ENCODE data around the gene ZBED3.
A peak's percentile ranks its signal among the peaks of the same experiment; 100 is the strongest.
"Not testable (repeated sequence)": the region's sequence is repeated elsewhere in the genome, so short reads cannot be mapped to it uniquely, and the experiment has no call there.

Gene ZBED3, protein sequence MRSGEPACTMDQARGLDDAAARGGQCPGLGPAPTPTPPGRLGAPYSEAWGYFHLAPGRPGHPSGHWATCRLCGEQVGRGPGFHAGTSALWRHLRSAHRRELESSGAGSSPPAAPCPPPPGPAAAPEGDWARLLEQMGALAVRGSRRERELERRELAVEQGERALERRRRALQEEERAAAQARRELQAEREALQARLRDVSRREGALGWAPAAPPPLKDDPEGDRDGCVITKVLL

DNA sequence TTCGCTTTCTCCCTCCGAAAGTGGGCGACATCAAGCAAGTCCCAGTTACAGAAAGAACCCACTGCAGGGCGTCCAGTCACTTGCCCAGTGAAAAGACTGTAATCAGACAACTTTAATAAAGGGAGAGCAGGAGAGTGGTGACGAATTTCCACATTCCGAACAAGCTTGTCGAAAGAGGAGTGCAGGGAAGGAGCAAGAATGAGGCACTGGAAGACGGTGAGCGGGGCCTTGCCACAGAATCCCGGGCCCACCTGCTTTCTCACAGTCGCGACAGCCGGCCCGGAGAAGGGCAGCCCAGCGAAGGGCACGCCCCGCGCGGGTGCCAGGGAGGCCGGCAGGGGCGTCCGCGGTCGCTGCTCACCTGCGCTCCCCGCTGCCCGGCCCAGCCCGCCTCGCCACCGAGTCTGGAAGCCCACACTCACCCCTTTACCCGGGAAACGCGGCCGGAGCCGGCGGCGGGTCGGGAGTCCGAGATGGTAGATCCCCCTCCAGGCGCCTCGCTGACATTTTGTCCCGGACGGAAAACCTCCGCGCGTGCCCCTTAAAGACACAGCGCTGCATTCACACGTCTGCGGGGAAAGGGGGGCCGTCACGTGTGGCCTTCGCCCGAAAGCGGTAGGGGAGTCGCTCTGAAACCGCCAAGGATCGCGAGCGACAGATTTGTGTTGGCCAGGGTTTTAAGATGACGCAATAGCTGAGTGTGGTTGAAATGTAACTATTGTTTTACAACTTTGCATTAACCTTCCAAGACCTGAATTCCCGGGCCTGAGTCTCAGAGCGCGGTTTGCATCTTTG lies at the start of gene ZBED3:
ZBED3 (minus strand) TSS at position 597 of the 795 bp plus-strand sequence. CDS start 9,407 bp downstream, outside the sequence.
- DNase-seq (ENCODE audit: low spot score), result peak; percentile 89

DNA sequence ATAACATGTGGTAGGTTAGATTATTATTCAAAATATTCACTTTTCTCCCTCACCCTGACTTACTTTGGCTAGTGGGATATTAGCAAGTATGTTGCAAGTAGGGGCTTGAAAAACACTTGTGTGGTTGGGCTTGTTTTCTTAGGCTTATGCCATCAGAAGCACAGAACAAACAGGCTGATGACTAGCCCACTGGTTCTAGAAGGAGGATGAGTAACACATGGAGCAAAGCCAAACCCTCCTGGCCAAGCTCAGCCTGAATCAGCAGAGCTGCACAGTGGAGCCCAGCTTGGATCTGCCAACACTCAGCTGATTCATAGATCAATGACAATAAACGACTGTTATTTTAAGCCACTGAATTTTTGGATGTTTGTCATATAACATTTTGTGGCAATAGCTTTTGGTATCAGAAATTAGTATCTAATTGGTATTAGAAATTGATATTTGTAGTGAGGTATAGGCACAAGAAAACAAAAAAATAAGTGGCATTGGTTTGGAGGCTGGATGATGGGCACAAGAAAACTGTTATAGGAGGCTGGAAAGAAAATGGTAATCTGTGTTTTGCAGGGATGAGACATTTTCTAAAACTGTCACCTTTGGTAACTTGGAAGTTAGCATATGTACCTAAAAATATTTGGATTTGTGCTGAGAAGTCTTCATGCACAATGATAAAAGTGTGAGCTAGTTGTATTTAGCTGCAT lies 46.1 kb upstream of the ZBED3 start:
- peak; percentile 92 for DNase-seq (ENCODE audit: low spot score)

DNA sequence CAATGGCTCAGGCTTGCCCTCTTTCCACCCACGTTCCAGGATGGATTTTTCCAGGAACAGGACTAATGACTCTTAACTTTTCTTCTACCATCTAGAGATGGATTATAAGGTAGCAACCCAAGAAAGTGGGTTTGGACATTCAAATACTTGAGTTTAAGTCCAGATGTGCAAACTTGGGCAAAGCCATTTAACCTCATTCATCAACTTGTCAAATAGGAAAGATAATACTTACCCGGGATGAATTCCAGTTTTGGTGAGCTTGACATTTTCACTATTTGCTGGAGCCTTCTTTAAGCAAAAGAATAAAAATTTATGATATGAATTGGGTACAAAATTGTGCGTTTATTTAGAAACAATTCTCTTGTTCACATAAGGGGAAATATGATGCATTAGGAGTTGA lies 44.3 kb upstream of the ZBED3 start:
- no peak for DNase-seq (ENCODE audit: low spot score)

DNA sequence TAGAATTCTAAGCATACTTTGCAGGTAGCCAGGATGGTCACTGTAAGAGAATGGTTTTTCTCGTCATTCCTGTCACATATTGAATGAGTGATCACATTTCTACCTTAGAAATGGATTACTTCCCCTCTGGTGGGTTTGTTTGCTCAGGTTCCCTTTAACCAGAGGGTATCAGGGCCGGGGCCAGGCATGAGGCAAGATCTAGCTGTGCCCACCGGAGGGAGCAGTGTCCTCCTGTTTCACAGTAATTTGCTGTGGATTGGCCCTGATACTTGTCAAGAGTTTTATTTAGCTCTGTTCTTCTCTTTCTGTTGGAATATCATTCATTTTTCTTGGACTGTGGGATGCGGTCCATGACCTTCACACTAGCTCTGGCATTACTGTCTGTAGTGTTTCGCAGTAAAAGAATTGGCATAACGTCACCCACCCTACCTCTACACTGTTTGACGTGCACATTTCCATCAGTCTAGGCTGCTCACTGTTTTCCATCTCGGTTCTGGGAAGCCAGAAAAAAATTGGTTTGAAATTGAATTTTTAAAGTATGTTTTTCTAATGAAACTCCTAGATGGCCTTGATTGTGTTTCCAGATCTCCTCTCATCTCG lies 42.4 kb upstream of the ZBED3 start:
- peak; percentile 41 for DNase-seq (ENCODE audit: low spot score)

DNA sequence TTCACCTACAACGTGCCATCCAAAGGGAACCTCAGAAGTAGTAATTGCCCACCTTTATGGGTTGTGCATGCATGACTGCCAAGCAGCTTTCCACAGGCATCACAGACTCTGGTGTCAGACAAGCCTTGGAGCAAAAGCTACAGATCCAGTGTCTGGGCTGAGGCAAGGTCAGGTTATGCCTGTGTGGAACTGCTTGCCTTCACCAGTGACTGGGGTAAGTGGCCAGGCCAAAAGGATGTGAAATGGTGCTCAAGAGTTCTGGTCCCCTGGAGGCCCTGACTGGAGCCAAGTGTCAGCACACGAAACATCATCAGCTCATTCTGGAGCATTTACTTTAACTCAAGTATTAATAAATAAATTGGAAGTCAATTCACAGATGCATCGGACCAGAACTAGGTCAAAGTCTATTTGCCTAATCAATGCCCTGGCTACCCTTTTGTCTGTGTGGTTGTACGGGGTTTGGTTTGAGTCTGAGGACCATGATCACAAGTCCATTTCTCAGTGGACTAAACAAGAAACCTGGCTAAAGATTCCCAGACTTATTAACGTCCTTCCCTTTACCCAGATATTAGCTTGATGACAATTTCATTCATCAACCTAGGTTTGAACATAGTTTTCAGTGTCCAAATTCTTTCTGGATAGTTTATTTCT lies 41.5 kb upstream of the ZBED3 start:
- DNase-seq (ENCODE audit: low spot score), result no peak

DNA sequence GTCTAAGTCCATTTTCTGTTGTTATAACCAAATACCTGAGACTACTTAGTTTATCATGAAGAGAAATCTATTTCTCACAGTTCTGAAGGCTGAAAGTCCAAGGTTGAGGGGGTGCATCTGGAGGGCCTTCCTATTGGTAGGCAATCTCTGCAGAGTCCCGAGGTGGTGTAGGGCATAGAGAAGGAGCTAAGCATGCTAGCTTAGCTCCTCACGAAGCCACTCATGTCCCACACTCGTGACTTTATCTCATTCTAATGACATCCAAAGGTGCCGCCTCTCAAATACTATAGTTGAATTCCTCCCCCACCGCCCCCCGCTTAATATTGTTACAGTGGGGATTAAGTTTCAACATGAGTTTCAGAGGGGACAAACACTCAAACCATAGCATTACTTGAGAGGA lies 36.0 kb upstream of the ZBED3 start:
- no peak for DNase-seq (ENCODE audit: low spot score)

DNA sequence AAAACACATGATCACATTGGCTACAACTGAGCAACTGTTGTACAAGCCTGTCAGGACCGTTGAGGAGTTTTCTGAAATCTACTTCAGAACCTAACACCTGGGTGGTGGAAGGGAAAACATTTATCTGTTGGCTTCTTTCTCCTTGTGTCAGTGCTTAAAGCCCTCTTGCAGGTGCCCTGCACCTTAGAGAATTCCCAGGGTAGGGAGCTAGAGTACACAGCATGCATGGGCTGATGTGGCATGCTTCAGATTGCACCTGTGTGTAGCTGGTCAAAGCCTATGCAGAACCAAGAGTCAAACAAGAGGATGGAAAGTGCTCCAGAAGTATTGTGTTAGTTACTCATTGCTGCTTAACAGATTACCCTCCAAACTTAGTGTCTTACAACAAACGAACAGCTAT lies 33.6 kb upstream of the ZBED3 start:
- no peak for DNase-seq (ENCODE audit: low spot score)

DNA sequence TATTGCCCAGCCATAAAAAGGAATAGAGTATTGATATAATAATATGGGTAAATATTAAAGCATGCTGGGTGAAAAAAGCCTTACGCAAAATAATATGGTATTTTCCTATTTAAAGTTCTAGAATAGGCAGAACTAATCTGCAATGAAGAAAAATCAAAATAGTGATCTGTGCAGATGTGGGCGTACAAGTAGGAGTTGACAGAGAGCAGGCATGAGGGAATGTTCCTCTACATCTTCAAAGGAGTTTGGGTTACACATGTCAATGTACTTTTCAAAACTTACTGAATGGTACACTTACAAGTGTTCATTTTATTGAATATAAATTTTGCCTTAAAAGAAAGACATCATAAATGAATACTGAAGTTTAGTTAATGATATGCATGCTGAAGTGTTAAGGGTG lies 33.0 kb upstream of the ZBED3 start:
- DNase-seq (ENCODE audit: low spot score), result no peak

DNA sequence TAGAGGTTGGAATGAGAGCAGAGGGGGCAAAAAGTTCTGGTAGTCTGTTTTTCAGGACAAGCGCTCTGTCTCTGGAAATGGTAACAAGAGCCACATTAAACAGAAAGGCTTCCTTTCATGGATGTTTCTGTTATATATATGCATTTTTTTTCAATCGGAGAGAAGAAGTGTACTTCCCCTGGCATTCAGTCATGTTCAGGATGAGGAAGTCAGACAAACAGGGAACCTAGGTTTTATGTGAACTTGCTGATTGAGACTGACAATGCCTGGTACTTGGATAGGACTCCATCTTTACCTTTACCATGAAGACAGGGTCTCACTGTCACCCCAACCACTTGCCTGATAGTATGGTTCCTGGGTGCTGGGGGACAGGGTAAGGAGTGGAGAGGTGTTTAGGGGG lies 30.1 kb upstream of the ZBED3 start:
- no peak for DNase-seq (ENCODE audit: low spot score)

DNA sequence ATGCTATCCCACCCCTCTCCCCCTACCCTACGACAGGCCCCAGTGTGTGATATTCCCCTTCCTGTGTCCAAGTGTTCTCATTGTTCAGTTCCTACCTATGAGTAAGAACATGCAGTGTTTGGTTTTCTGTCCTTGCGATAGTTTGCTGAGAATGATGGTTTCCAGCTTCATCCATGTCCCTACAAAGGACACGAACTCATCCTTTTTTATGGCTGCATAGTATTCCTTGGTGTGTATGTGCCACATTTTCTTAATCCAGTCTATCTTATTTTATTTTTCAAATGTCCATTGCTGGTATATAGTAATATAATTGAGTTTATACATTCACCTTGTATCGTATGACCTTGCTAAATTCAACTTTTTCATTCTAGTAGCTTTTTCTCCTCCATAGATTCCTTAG lies 19.9 kb upstream of the ZBED3 start:
- not testable (repeated sequence) for DNase-seq (ENCODE audit: low spot score)

DNA sequence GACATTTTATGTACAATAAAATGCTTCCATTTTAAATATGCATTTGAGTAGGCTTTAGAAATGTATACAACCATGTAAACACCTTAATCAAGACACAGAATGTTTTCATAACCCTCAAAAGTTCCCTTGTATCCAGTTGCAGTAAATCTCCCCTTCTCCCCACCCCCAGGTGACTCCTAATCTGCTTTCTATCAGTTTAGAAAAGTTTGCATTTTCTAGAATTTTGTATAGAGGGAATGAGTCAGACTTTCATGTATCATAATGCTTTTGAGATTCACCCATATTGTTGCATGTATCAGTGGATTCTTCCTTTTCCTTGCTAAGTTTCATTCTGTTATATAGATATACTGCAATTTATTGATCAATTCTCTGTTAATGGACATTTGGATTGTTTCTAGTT lies 17.7 kb upstream of the ZBED3 start:
- DNase-seq (ENCODE audit: low spot score), result no peak

DNA sequence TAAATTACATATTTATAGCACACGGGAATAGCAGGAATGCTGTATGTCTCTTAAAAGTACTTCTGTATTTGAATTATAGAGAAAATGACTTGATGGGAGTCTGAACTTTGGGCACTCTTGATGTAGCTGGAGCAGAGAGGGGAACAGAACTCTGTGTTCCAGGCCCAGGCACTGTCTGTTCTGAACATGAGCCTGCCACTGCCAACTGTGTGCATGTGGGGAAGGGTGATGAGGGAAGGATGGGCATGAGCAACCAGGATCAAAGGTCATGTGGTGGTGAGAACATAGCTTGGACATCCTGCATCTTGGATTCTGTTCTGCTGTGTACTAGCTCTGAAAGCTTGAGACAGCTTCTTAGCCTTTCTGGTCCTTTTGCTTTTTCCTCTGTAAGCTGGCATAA lies 16.4 kb upstream of the ZBED3 start:
- DNase-seq (ENCODE audit: low spot score), result no peak

DNA sequence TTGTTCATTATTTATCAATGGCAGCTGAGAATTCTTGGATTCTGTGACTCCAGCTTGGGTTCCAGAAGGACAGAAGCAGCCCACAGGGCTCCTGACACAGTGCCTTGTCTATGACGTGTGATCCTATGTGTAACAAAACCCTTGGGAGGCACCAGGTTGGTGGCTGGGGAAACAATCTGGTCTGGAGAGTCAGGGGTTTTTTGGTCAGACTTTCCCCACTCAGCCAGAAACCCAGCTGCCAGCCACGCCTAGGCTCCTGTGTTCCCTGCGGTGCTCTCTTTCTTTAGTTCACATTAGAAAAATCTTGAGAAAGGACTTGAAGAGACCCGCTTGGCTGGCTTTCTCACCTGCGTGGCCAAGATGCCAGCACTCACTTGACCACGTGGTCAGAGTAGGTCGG lies 15.5 kb upstream of the ZBED3 start:
- no peak for DNase-seq (ENCODE audit: low spot score)

DNA sequence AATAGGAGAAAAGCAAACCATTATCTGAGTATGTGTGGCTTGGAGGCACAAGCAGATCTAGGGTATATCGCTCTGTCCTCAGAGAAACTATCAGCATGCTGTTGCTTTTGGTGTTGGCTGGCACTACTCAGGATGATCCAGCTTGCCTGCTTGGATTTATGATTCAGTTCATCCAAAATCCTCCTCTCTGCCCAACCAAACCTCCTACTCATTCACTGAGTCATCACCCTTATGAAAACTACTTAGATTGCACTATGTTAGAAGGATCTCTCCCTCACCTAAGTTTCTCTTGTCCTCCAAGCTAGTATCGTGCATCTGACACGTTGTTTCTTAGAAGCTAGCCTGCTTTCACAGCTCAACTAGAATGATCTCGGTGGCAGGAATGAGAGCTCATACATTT lies 14.2 kb upstream of the ZBED3 start:
- peak; percentile 68 for DNase-seq (ENCODE audit: low spot score)

DNA sequence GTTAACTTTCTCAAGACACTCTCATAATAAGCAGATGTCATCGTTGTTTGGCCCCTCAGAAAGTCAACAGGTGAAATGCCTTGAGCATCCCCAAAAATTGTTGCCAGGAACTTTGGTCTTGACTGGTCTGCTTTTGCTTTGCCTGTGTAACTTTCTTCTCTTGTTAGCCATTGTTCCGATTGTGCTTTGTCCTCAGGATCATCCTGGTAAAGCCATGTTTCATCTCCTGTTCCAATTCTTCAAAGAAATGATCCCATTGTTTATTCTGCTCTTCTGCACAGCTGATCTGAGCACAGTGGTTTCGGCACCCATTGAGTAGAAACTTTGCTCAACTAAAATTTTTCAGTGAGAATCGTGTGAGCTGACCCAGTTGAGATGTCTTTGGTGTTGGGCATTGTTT lies 8.1 kb upstream of the ZBED3 start:
- DNase-seq (ENCODE audit: low spot score), result no peak

DNA sequence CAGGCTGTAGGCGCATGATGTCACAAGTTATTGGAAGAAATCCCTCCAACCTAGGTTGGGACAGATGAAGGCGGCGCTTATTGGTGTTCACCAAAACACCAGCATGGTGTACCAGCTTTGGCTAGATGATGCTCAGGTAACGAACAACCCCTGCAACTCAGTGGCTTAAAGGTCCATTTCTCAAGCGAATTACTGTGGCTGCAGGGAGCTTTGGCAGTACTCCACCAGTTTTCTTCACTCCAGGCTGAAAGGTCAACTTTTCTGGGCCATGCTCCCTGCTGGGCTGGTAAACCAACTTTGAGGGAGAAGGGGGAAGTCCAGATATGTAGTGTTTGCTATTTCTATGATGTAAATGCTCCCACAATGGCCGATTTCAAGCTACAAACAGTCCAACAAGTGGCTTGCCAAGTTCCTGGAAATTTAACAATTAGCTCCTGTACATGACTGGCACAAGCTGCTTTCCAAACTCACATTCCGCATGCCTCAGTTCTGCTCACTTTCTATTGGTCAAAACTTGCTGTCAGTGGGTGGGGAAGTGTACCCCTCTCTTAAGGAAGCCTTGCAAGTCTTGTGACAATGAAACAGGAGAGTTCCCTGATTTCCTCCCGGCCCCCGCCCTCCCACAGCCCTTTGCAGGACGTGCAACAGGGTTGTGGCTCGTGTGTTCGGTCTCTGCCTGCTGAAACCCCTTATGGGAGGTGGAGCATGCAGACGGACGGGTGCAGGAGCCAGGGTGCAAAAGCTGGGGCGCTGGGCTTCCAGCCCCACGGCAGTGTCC lies 588 bp upstream of the ZBED3 start:
- DNase-seq (ENCODE audit: low spot score), result peak; percentile 41

DNA sequence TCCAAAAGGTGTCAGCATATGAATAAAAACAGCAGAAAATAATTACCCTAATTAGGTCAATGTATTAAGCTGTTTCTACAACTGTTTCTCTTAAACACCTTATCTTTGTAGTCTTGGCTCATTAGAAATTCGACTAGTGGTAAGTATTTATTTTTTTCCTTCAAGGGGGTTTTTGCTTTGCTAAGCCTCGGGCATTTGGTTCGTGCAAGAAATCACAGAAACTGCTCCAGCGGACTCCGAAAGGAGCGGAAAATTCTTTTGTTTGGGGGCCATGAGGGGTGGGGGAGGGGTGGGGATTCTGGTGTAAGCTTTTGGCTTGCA lies 757 bp downstream of the ZBED3 start:
- DNase-seq (ENCODE audit: low spot score), result no peak

DNA sequence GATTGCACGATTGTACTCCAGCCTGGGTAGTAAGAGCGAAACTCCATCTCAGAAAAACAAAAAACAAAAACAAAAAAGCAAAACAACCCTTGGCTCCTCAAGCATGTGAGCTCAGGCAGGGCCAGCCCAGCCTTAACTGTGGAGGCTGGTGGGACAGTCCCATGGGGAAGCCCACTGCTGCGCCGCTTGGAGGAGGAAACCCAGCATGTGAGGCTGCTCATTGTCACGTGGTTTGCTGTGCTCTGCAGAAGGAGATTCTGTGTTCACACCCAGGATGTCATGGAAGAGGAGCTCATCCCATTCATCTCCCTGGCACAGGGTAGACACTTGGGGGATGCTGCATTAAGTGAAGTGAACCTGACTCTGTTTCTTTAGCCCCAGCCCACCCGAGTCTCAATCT lies 4.0 kb downstream of the ZBED3 start:
- no peak for DNase-seq (ENCODE audit: low spot score)

DNA sequence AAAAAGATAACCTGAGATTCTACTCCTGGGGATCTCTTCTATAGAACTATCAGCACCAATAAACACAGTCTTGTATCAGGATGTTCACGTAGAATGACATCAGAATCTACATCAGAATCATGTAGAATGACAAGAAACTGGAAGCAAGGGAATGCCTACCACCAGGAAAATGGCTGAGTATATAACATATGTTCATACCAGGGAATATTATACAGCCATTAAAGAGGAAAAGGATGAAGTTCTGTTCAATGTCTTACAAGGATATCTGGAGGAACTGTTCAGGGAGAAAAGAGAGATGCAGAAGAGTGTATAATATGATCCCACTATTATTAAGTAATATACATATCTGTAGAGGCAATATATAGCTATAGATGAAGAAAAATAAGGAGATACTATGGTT lies 4.8 kb downstream of the ZBED3 start:
- DNase-seq (ENCODE audit: low spot score), result no peak

DNA sequence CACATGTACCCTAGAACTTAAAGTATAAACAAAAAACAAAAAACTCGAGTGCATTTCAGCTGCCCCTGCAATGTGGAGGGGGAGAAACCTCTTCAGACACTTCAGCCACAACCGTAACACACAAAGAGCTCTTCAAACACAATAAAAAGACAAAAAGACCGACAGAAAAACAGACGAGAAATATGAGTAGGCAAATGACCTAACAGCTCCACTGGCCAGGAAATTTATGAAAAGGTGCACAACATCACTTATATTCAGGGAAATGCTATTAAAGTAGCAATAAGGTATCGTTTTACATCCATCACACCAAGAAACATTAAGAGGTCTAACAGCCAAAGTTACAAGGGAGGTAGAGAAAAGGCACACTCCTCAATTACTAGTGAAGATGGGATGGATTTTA lies 6.2 kb downstream of the ZBED3 start:
- no peak for DNase-seq (ENCODE audit: low spot score)

DNA sequence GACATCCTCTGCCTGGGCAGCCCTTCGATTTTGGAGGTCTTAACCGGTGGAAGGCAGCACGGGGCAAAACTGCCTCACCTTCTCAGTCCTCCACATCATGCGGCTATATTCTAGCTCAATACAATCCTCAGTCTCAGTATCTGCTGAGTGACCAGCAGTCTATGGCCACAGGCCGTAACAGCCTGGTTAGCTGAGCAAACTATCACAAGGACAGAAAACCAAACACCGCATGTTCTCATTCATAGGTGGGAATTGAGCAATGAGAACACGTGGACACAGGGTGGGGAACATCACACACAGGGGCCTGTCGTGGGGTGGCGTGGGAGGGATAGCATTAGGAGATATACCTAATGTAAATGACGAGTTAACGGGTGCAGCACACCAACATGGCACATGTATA lies 6.6 kb downstream of the ZBED3 start:
- DNase-seq (ENCODE audit: low spot score), result not testable (repeated sequence)

DNA sequence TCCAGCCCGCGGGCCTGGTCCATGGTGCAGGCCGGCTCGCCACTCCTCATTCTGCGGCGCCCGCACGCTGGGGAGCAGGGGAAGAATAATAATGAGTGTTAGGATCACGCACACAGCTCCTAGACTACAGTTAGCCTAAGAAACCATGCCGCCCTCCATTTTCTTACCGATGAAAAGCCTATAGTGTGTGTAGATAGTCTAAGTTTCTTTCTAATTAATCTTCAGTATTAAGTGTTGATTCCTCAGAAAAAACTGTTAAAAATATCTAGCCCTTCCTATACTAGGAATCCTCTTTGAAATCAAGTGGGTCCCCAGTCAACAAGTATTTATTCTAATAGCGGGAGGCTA lies 9.3 kb downstream of the ZBED3 start:
- no peak for DNase-seq (ENCODE audit: low spot score)
